ENCODE measurements around the gene NELFA. TPM values are rescaled to one million over a fixed set of nuclear protein-coding genes. Genes with fewer than 3 reads are reported as not detected.

NELFA gene
- total RNA-seq, result 50.7 TPM
- polyA plus RNA-seq, result 10 to 100 TPM; 20.2 to 30.5 (median 26.9) TPM

GRCh38 chr4:2008921-2009650 is at the start of gene NELFA:
NELFA (minus strand) TSS chr4:2008974; CDS start chr4:2008959, 15 bp downstream.
- Mint-ChIP-seq H3K4me1 (peaks cover 20 to 39% (median 28%) of the 10 kb centered on the region in 4 donors), H3K36me3 (peaks cover 5% of the 10 kb centered on the region), H3K9me3 (peaks cover 0 to 2% (median 0%) of the 10 kb centered on the region in 7 donors), H3K4me3 (peak within 1 kb of the TSS; percentile 94 to 99 (median 98)), H3K27ac (peak within 1 kb of the TSS; percentile 96 to 99 (median 97)), H3K27me3 (peaks cover 13% of the 10 kb centered on the region)
- Histone ChIP-seq H3K4me1 (ENCODE audit: control insufficient read depth, insufficient read depth, low read length, poor library complexity, severe bottlenecking) (peaks cover 23% of the 10 kb centered on the region), H3K9me3 (ENCODE audit: control insufficient read depth in 2 of 2, low read length in 2 of 2) (no peaks in the 10 kb centered on the region), H3K36me3 (ENCODE audit: control insufficient read depth, insufficient read depth, low read length) (peaks cover 8% of the 10 kb centered on the region), H3K27me3 (ENCODE audit: control insufficient read depth, insufficient read depth, low read length) (no peaks in the 10 kb centered on the region), H3K4me3 (ENCODE audit: low read depth, low read length) (peak within 1 kb of the TSS; percentile 85), H3K27ac (ENCODE audit: insufficient read depth, low read length, poor library complexity, severe bottlenecking) (peak within 1 kb of the TSS; percentile 97)
- ATAC-seq (ENCODE audit: low read depth in 2 of 2), result peak; percentile 84 to 86
- peak; percentile 94 to 97 (median 97) for DNase-seq

GRCh38 chr4:2057382-2058065 is 48.8 kb upstream of the NELFA start:
- Mint-ChIP-seq H3K4me3 (peak overlapping the region; percentile 71 to 76 (median 74)), H3K27ac (no peak overlapping the region), H3K4me1 (peaks cover 0 to 7% (median 2%) of the 10 kb centered on the region in 4 donors), H3K36me3 (no peaks in the 10 kb centered on the region), H3K9me3 (peaks cover 0 to 3% (median 0%) of the 10 kb centered on the region in 7 donors), H3K27me3 (peaks cover 36% of the 10 kb centered on the region)
- ATAC-seq (ENCODE audit: low read depth in 2 of 2) (no peak), DNase-seq (no peak)
- peaks cover 14% of the 10 kb centered on the region for H3K4me1 ChIP-seq (ENCODE audit: control insufficient read depth, insufficient read depth, low read length, poor library complexity, severe bottlenecking)
- H3K4me3 ChIP-seq (ENCODE audit: low read depth, low read length), result no peak overlapping the region
- H3K27me3 ChIP-seq (ENCODE audit: control insufficient read depth, insufficient read depth, low read length), result peaks cover 11% of the 10 kb centered on the region
- no peak overlapping the region for H3K27ac ChIP-seq (ENCODE audit: insufficient read depth, low read length, poor library complexity, severe bottlenecking)
- H3K36me3 ChIP-seq (ENCODE audit: control insufficient read depth, insufficient read depth, low read length), result no peaks in the 10 kb centered on the region
- H3K9me3 ChIP-seq (ENCODE audit: control insufficient read depth in 2 of 2, low read length in 2 of 2), result no peaks in the 10 kb centered on the region

GRCh38 chr4:2054217-2054616 is 45.4 kb upstream of the NELFA start:
- DNase-seq (no peak), ATAC-seq (ENCODE audit: low read depth in 2 of 2) (no peak)
- Histone ChIP-seq H3K4me3 (ENCODE audit: low read depth, low read length) (no peak overlapping the region), H3K27me3 (ENCODE audit: control insufficient read depth, insufficient read depth, low read length) (peaks cover 15% of the 10 kb centered on the region), H3K4me1 (ENCODE audit: control insufficient read depth, insufficient read depth, low read length, poor library complexity, severe bottlenecking) (peaks cover 7% of the 10 kb centered on the region), H3K27ac (ENCODE audit: insufficient read depth, low read length, poor library complexity, severe bottlenecking) (no peak overlapping the region), H3K36me3 (ENCODE audit: control insufficient read depth, insufficient read depth, low read length) (no peaks in the 10 kb centered on the region), H3K9me3 (ENCODE audit: control insufficient read depth in 2 of 2, low read length in 2 of 2) (no peaks in the 10 kb centered on the region)
- Mint-ChIP-seq H3K4me3 (no peak overlapping the region), H3K27me3 (peaks cover 56% of the 10 kb centered on the region), H3K27ac (no peak overlapping the region), H3K9me3 (peaks cover 0 to 3% (median 0%) of the 10 kb centered on the region in 7 donors), H3K4me1 (peaks cover 0 to 7% (median 2%) of the 10 kb centered on the region in 4 donors), H3K36me3 (no peaks in the 10 kb centered on the region)

DNA sequence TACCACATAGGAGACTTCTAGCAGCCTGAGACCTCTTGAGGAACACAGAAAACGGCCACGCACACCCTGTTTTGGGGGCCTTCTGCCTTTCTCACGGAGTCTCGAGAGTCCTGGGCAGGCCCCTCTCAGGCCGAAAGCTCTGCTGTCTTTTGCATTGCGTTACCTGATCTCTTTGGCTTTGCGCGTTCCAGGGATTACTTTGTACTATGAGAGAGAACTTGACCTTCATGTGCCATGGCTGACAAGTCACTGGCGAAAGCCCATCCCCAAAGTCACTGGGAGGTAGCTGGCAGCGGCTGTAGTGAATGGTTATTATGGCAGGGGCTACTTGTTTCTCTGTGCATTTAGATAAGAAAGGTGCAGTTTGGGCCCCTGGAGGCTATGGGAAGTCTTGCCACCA is 42.3 kb upstream of the NELFA start:
- no peak for ATAC-seq (ENCODE audit: low read depth in 2 of 2)
- Mint-ChIP-seq H3K27me3 (peaks cover 45% of the 10 kb centered on the region), H3K27ac (no peak overlapping the region), H3K4me3 (peak overlapping the region in 1 of 4 donors; percentile 51), H3K9me3 (peaks cover 0 to 3% (median 0%) of the 10 kb centered on the region in 7 donors), H3K4me1 (no peaks in the 10 kb centered on the region), H3K36me3 (no peaks in the 10 kb centered on the region)
- Histone ChIP-seq H3K9me3 (ENCODE audit: control insufficient read depth in 2 of 2, low read length in 2 of 2) (no peaks in the 10 kb centered on the region), H3K27me3 (ENCODE audit: control insufficient read depth, insufficient read depth, low read length) (peaks cover 9% of the 10 kb centered on the region), H3K4me1 (ENCODE audit: control insufficient read depth, insufficient read depth, low read length, poor library complexity, severe bottlenecking) (peaks cover 3% of the 10 kb centered on the region), H3K4me3 (ENCODE audit: low read depth, low read length) (no peak overlapping the region), H3K36me3 (ENCODE audit: control insufficient read depth, insufficient read depth, low read length) (no peaks in the 10 kb centered on the region), H3K27ac (ENCODE audit: insufficient read depth, low read length, poor library complexity, severe bottlenecking) (no peak overlapping the region)
- no peak for DNase-seq

DNA sequence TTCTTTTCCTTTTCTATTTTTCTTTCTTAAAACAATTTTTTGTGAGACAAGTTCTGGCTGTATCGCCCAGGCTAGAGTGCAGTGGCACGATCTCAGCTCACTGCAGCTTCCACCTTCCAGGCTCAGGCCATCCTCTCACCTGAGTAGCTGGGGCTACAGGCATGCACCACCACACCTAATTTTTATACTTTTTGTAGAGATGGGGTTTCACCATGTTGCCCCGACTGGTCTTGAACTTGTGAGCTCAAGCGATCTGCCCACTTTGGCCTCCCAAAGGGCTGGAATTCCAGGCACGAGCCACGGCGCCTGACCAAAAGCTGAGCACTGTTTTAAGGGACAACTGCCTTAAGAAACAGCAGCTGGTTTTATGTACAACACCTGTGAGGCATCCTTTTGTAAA is 41.0 kb upstream of the NELFA start:
- no peak overlapping the region for H3K4me3 ChIP-seq (ENCODE audit: low read depth, low read length)
- H3K4me1 ChIP-seq (ENCODE audit: control insufficient read depth, insufficient read depth, low read length, poor library complexity, severe bottlenecking), result peaks cover 3% of the 10 kb centered on the region
- Mint-ChIP-seq H3K4me1 (no peaks in the 10 kb centered on the region), H3K4me3 (no peak overlapping the region), H3K27ac (no peak overlapping the region), H3K36me3 (no peaks in the 10 kb centered on the region), H3K9me3 (peaks cover 0 to 3% (median 0%) of the 10 kb centered on the region in 7 donors), H3K27me3 (peaks cover 45% of the 10 kb centered on the region)
- no peaks in the 10 kb centered on the region for H3K36me3 ChIP-seq (ENCODE audit: control insufficient read depth, insufficient read depth, low read length)
- H3K27ac ChIP-seq (ENCODE audit: insufficient read depth, low read length, poor library complexity, severe bottlenecking), result no peak overlapping the region
- ATAC-seq (ENCODE audit: low read depth in 2 of 2) (no peak), DNase-seq (no peak)
- peaks cover 9% of the 10 kb centered on the region for H3K27me3 ChIP-seq (ENCODE audit: control insufficient read depth, insufficient read depth, low read length)
- no peaks in the 10 kb centered on the region for H3K9me3 ChIP-seq (ENCODE audit: control insufficient read depth in 2 of 2, low read length in 2 of 2)

- Histone ChIP-seq H3K36me3 (ENCODE audit: control insufficient read depth, insufficient read depth, low read length) (no peaks in the 10 kb centered on the region), H3K4me3 (ENCODE audit: low read depth, low read length) (no peak overlapping the region), H3K4me1 (ENCODE audit: control insufficient read depth, insufficient read depth, low read length, poor library complexity, severe bottlenecking) (peaks cover 3% of the 10 kb centered on the region), H3K9me3 (ENCODE audit: control insufficient read depth in 2 of 2, low read length in 2 of 2) (no peaks in the 10 kb centered on the region), H3K27me3 (ENCODE audit: control insufficient read depth, insufficient read depth, low read length) (peaks cover 9% of the 10 kb centered on the region), H3K27ac (ENCODE audit: insufficient read depth, low read length, poor library complexity, severe bottlenecking) (no peak overlapping the region)
- no peaks in the 10 kb centered on the region for H3K4me1 Mint-ChIP-seq
- DNase-seq, result no peak
- H3K9me3 Mint-ChIP-seq, result peaks cover 0 to 3% (median 0%) of the 10 kb centered on the region in 7 donors
- ATAC-seq (ENCODE audit: low read depth in 2 of 2), result no peak
- no peak overlapping the region for H3K27ac Mint-ChIP-seq
- H3K36me3 Mint-ChIP-seq, result no peaks in the 10 kb centered on the region
- peaks cover 49% of the 10 kb centered on the region for H3K27me3 Mint-ChIP-seq
- peak overlapping the region in 1 of 4 donors; percentile 23 for H3K4me3 Mint-ChIP-seq
These were observed 40.6 kb upstream of the NELFA start for GRCh38 chr4:2049381-2049780.

GRCh38 chr4:2048831-2049230 is 40.1 kb upstream of the NELFA start:
- Histone ChIP-seq H3K4me3 (ENCODE audit: low read depth, low read length) (no peak overlapping the region), H3K9me3 (ENCODE audit: control insufficient read depth in 2 of 2, low read length in 2 of 2) (no peaks in the 10 kb centered on the region), H3K36me3 (ENCODE audit: control insufficient read depth, insufficient read depth, low read length) (no peaks in the 10 kb centered on the region), H3K27ac (ENCODE audit: insufficient read depth, low read length, poor library complexity, severe bottlenecking) (no peak overlapping the region), H3K4me1 (ENCODE audit: control insufficient read depth, insufficient read depth, low read length, poor library complexity, severe bottlenecking) (peaks cover 3% of the 10 kb centered on the region), H3K27me3 (ENCODE audit: control insufficient read depth, insufficient read depth, low read length) (peaks cover 9% of the 10 kb centered on the region)
- Mint-ChIP-seq H3K9me3 (no peaks in the 10 kb centered on the region), H3K4me1 (no peaks in the 10 kb centered on the region), H3K27ac (no peak overlapping the region), H3K27me3 (peaks cover 45% of the 10 kb centered on the region), H3K4me3 (no peak overlapping the region), H3K36me3 (no peaks in the 10 kb centered on the region)
- ATAC-seq (ENCODE audit: low read depth in 2 of 2), result no peak
- no peak for DNase-seq

Data from CD4-positive, CD25-positive, alpha-beta regulatory T cell (primary cell).